NCI-H1930 (cell line): ENCODE measurements around the gene SHOC1.
A peak's percentile ranks its signal among the peaks of the same experiment; 100 is the strongest.
"Not testable (repeated sequence)": the region's sequence is repeated elsewhere in the genome, so short reads cannot be mapped to it uniquely, and the experiment has no call there.

ENCODE experiments used
- DNase-seq, 2 experiments: peaks; one replicate each; lab custom pipeline; 2025; lab: John Stamatoyannopoulos, UW

SHOC1 gene

DNA sequence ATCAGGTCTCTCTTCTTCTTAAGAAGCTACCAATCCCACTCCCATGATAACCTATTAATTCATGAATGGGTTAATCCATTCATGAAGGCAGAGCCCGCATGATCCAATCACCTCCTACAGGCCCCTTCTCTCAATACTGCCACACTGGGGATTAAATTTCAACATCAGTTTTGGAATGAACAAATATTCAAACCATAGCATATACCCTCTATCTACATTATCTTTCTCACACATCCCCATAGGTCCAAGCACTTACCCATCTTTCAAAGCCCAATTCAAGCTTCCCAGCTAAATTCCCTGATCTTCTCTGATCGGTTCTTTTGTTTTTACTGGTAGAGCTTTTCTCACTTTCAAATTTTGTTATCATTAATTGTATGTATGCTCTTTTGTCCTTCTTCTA lies 10.5 kb upstream of the SHOC1 start:
- no peak for DNase-seq

DNA sequence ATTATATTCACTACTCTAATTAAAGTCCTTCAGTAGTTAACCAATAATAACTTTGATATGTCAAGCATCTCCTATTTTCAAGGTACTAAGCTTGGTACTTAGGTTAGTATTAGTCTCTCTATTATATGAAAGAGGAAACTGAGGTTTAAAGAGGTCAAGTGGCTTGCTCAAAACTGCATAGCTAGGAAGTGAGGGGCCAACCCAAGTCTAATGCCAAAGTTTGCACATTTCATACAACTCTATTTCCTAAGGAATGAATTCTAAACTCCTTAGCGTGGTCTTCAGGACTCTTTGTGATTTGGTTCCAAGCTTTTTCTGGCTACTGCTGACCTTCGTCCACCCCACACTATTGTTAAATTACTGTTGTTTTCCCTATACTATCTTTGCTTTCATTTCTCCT lies 9.9 kb upstream of the SHOC1 start:
- no peak for DNase-seq

DNA sequence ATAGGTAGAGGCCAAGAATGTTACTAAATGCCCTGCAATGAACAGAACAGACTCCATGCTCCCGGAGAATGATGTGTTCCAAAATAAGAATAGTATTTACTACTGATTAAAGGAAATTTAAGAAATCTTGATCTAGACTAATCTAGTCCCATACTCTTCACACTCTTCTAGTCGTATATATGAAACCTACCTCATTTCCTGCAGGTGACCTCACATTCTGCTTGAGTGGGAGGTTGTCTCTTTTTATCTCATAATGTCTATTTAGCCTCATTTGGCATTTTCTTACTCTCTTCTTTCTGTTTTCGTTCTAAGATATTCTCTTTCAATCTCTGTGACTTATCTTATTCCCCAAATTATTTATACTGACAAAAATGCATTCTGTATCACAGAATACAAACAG lies 9.2 kb upstream of the SHOC1 start:
- no peak for DNase-seq

DNA sequence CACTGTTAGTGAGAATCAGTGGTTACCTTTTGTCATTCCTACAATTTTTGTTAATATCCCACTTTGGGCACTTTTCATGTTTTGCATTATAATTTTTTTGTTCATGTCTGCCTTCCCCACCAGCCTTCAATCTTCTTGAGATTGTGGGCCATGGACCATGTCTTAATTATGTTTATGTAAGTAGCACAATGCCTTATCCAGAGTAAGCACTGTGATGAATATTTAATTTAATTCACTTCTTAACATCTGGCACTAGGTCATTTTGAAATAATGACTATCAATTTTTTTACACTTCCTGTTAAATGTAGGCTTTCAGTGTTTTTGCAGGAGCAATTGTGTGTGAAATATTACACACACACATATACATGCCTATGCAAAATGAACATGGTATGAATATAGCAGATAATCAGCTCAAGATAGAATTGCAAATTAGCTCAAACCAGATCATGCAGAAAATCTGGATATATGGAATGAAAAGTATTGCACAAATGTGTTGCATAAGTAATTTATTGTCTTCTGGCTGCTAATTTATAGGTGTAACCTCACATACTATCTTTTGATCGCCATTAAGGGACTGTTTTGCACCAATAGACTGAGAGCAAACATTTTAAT lies 5.3 kb upstream of the SHOC1 start:
- DNase-seq = no peak

DNA sequence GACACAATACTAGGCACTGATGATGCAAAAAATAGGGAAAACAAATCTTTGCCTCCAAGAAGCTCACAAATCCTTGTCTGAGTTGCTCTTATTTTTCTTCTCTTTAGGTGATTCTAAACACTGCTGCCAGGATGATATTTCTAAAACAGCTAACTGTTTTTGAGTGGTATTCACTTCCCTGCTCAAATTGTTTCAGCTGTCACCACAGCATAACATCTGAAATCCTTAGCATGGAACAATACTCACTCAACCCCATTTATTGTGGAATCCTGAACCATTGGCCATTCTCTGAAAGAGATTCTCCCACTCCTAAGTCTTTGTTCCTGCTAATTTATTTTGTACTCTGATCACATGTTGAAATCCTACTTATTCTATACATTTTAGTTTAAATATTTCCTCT lies 4.8 kb upstream of the SHOC1 start:
- DNase-seq = no peak

DNA sequence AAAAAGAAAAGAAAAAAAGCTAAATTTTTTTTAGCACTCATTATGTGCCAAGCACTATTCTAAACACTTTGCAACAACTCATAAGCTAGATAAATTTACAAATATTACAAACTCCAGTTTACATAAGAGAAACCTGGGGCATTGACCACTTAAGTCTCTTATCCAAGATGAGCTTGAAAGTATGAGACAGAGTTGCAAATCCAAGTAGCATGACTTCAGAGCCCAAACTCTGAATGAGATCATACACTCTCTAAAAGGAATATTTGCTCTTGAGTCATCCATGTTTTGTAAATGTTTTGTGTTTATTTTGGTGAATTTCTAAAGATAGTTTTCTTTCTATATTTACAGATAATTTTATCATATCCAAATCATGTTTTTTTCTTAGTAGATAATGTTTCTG lies 4.0 kb upstream of the SHOC1 start:
- no peak for DNase-seq

DNA sequence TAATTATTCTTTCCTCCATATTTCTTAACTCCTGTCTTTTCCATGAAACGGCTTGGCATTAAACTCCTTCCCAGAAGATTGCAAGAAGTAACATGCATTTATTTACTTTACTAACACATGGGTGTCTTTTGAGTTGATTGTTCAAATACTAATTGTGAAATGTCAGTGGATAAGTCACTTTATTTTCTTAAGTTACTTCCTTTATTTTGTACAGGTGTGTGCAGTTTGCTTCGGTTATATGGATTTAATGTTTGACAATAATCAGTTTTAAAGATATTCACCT lies 761 bp upstream of the SHOC1 start:
- DNase-seq = no peak

DNA sequence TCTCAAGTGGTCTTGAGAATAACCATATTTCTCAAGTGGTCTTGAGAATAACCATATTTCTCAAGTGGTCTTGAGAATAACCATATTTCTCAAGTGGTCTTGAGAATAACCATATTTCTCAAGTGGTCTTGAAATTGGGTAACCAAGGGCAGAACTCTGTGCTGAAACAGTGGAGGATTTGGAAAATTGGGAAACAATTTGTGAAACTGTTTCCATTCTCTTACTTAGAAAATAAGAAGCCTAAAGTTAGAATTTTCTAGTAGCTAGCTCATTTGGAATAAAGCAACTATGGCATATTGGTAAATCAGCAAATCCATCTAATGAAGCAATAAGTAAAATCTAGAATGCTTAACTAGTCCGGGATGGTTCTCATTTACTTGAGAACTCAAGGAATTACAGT lies 2.9 kb downstream of the SHOC1 start:
- not testable (repeated sequence) for DNase-seq

DNA sequence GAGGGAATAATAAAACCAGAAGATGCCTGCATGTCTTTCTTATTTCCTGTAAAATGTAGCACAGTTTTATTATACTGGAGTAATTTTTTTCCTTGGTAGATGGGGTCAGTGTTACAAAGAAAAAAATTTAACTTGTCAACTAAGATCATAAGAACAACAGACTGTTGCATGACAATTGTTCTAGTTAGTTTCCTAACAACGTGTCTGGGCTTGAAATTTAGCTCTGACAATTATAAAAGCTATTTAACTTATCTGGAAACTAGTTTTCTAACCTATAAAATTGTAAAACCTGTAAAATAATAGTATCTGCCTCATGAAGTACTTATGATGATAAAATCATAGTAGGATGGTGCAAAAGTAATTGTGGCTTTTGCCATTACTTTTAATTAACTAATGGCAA lies 4.9 kb downstream of the SHOC1 start:
- no peak for DNase-seq

DNA sequence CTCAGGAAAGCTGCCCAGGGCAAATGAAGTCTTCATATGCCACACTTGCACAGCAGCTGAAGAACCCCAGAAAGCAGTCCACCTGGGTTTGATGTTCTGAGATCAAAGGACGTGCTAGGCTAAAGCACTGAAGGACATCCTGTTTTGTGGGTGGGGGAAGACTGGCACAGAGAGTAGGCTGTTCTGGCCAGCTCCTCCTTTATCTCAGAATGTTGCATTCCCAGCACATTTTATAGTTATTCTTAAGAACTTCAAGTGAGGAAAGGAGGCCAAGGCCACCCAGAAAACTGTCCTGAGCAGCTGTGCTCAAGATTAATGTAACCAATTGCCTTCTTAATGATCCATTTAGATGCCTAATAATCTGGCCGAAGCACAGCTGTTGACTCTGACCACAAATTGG lies 10.9 kb downstream of the SHOC1 start:
- no peak for DNase-seq

DNA sequence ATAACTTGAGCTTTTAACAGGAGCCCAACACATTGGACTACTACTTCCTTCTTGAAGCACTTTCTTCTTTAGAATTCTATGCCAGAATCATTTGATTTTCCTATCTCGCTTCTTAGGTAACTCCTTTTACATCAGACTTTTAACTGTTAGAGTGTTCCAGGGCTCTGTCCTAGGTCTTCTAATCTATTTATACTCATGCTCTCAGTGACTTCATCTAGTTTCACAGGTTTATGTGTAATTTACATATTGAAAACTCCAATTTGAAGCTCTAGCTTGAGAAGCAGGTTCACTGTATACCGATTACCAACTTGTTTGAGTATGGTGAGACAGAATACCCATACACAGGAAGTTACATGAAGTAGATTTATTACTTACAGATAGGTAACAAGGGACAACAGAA lies 11.3 kb downstream of the SHOC1 start:
- DNase-seq = no peak

DNA sequence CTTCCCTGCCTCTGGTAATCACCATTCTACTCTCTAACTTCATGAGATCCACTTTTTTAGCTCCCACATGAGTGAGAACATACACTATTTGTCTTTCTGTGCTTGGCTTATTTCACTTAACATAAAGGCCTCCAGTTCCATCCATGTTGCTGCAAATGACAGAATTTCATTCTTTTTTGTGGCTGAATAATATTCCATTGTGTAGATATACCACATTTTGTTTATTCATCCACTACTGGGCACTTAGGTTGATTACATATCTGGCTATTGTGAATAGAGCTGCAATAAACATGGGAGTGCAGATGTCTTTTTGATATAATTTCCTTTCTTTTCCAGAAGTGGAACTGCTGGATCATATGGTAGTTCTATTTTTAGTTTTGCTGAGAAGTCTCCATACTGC lies 28.7 kb downstream of the SHOC1 start:
- DNase-seq = no peak

DNA sequence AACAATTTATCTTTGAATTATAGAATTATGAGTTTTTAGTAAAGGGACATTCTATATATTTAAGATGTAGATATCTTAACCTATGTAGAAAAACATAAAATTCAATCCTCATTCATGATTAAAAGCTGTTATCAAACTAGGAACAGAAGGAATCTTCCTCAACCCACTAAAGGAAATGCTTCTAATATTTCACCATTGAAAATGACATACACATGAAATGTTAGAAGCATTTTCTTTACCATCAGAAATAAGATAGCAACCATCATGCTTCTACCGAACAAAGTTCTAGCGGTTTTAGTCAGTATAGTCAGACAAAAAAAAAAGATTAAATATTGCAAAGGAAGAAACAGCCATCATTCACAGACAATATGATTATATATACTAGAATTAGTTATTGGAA lies 32.2 kb downstream of the SHOC1 start:
- no peak for DNase-seq

DNA sequence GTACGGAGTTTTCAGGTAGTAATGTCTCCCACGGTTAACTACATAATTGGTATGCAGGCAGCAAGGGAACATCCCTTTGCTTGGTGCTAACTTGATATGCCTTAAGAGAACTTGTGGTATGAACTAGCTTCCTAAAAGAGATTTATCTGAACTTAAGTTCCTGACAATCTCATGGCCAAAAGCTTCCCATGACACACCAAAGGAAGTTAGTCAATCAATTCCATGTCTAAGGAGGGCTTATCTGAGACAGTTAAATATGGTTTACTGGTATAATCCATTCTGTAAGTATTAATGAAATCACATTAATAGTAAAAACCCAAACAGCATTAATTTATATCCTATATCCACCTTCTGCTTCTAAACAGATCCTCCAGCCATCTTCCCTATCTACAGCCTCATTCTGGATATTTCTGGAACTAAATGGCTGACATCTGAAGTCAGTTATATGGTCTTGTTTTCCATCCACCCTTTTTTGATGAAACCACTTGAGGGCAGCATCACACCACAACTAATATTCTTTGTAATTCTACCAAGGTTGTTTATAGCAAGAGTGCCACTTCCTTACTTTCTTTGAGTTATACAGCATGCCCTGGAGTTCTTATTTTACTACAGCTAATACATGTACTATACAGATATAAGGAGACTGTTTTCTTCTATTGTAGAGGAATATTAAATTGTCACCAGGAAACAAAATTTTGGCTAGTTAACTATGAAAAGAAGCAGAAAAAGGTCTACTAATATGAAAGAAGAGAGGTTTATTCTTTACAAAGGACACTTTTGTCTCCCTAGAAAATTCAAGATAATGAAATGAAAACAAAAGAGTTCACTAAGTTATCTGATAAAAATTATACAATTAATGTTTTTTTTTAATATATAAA lies 34.7 kb downstream of the SHOC1 start:
- peak; percentile 37 to 41 for DNase-seq

DNA sequence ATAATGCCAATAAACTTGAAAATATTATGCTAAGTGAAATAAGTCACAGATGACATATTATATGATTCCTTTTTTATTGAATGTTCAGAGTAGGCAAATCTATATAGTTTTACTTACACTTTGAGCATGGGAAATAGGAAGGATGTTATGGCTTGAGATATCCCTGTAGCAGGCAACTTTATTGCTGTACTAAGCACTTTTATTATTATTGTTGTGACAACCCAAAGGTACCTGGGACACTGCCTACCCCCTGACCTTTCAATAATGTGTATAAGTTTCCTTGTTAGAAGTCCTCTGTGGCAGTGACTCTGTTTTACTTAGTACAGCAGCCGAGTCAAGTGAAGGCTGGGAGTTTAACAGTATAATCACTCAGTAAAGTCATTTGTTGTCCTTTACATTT lies 39.9 kb downstream of the SHOC1 start:
- DNase-seq = no peak

DNA sequence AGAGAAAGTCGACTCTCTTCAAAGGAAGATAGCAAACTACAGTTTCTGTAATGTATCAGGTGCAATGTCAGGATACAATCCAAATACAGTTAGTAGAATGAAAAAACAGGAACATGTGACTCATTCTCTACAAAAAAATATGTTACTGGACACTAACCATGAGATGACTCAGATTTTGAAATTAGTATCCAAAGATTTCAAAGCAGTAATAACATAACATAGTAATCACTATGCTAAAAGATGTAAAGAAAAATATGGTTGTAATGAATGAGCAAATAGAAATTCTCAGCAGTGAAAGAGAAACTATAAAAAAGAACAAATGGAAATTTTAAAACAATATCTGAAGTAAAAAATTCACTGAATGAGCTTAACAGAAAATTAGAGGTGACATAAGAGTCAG lies 42.3 kb downstream of the SHOC1 start:
- no peak for DNase-seq
